Mesendoderm (in vitro differentiated cells): ENCODE measurements around the gene ANO6.
"Not testable (repeated sequence)": the region's sequence is repeated elsewhere in the genome, so short reads cannot be mapped to it uniquely, and the experiment has no call there.

ENCODE experiments used
- DNase-seq: peaks from one replicate; pipeline ENCODE4 v3.0.0; 2013
- H2AK5ac ChIP-seq: 2 replicates; pipeline ENCODE4 v1.6.1; 2013; ENCODE audit warnings: low read length, inconsistent platforms
- H2BK120ac ChIP-seq: 2 replicates; pipeline ENCODE4 v1.6.1; 2013; ENCODE audit warnings: low read depth, mild to moderate bottlenecking, low read length, moderate library complexity, mixed read lengths
- H2BK15ac ChIP-seq: replicated peaks from 2 replicates; pipeline ENCODE4 v1.6.1; 2013; ENCODE audit warnings: low read depth, mild to moderate bottlenecking, moderate library complexity
- H2BK5ac ChIP-seq: 2 replicates; pipeline ENCODE4 v1.6.1; 2013; ENCODE audit warnings: low read length, inconsistent platforms
- H3K18ac ChIP-seq: 2 replicates; pipeline ENCODE4 v1.6.1; 2013; ENCODE audit warnings: mild to moderate bottlenecking, low read length, mixed read lengths
- H3K23ac ChIP-seq: one replicate; pipeline ENCODE4 v1.6.1; 2013; ENCODE audit warnings: low read length
- H3K27ac ChIP-seq: 2 replicates; pipeline ENCODE4 v1.5.1; 2013; ENCODE audit warnings: low read depth, mild to moderate bottlenecking, inconsistent platforms, low read length, moderate library complexity
- H3K27me3 ChIP-seq: 2 replicates; pipeline ENCODE4 v1.6.1; 2013; ENCODE audit warnings: low read length, control low read depth, mild to moderate bottlenecking, inconsistent platforms; ENCODE audit not compliant: insufficient read depth, poor library complexity
- H3K36me3 ChIP-seq: 2 replicates; pipeline ENCODE4 v1.6.1; 2013; ENCODE audit warnings: low read length, inconsistent platforms; ENCODE audit not compliant: control insufficient read depth, insufficient read depth
- H3K4ac ChIP-seq: one replicate; pipeline ENCODE4 v1.6.1; 2013; ENCODE audit warnings: low read depth, mild to moderate bottlenecking, low read length, moderate library complexity
- H3K4me1 ChIP-seq: 2 replicates; pipeline ENCODE4 v1.6.1; 2013; ENCODE audit warnings: low read depth, low read length, inconsistent platforms; ENCODE audit not compliant: control insufficient read depth
- H3K4me2 ChIP-seq: 2 replicates; pipeline ENCODE4 v1.6.1; 2013; ENCODE audit warnings: low read length
- H3K4me3 ChIP-seq: 2 replicates; pipeline ENCODE4 v1.5.1; 2013; ENCODE audit warnings: mild to moderate bottlenecking, low read length
- H3K56ac ChIP-seq: one replicate; pipeline ENCODE4 v1.6.1; 2013; ENCODE audit warnings: low read length
- H3K79me1 ChIP-seq: 2 replicates; pipeline ENCODE4 v1.6.1; 2013; ENCODE audit warnings: low read length, inconsistent platforms
- H3K79me2 ChIP-seq: 2 replicates; pipeline ENCODE4 v1.6.1; 2013; ENCODE audit warnings: mild to moderate bottlenecking, low read length; ENCODE audit not compliant: control insufficient read depth, insufficient read depth
- H3K9ac ChIP-seq: 2 replicates; pipeline ENCODE4 v1.6.1; 2013; ENCODE audit warnings: low read length, inconsistent platforms
- H4K5ac ChIP-seq: one replicate; pipeline ENCODE4 v1.6.1; 2013; ENCODE audit warnings: low read length
- H4K8ac ChIP-seq: one replicate; pipeline ENCODE4 v1.6.1; 2013; ENCODE audit warnings: low read depth, mild to moderate bottlenecking, control low read depth, low read length, moderate library complexity
- WGBS: extraction: QIAGEN DNeasy Blood & Tissue Kit; methylation state at CpG from one replicate; pipeline ENCODE4 v1.1.7; 2013; ENCODE audit warnings: low lambda C conversion rate, missing lambda C conversion rate; ENCODE audit not compliant: insufficient coverage; ENCODE audit errors: extremely low coverage; 5-methylcytosine and 5-hydroxymethylcytosine counted together

ANO6 gene

DNA sequence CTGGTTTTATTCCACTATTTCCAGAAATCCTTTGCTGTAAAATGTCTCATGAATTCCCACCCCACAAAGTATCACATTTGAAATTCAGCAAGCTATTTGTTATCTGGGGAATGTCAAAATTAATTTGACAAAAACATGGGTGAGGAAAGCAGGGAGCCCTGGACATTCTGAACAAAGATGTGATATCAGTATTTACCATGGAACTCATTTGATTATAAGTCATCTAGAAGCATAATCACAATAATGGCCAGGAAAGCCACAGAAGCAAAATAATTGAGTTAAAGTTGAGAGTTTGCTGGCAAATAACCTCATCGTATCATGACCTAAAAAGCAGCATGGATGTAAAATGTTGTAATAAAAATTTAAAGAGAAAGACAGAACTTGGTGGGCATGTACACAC lies 96.1 kb downstream of the ANO6 start:
- H3K23ac ChIP-seq = no peak overlapping the region
- H3K4ac ChIP-seq = no peak overlapping the region
- no peak overlapping the region for H2AK5ac ChIP-seq
- no peak overlapping the region for H3K56ac ChIP-seq
- no peaks in the 10 kb centered on the region for H3K27me3 ChIP-seq
- no peaks in the 10 kb centered on the region for H3K79me2 ChIP-seq
- no peak overlapping the region for H2BK15ac ChIP-seq
- no peak overlapping the region for H3K27ac ChIP-seq
- no peak overlapping the region for H3K4me3 ChIP-seq
- H3K18ac ChIP-seq = no peak overlapping the region
- no peak overlapping the region for H4K8ac ChIP-seq
- no peaks in the 10 kb centered on the region for H3K4me1 ChIP-seq
- no peak overlapping the region for H2BK120ac ChIP-seq
- DNase-seq = no peak
- no CpG with 5 or more reads among the region's 1 CpG for WGBS
- no peak overlapping the region for H2BK5ac ChIP-seq
- H3K4me2 ChIP-seq = no peak overlapping the region
- H4K5ac ChIP-seq = no peak overlapping the region
- no peaks in the 10 kb centered on the region for H3K36me3 ChIP-seq
- peaks cover 1% of the 10 kb centered on the region for H3K79me1 ChIP-seq
- no peak overlapping the region for H3K9ac ChIP-seq

DNA sequence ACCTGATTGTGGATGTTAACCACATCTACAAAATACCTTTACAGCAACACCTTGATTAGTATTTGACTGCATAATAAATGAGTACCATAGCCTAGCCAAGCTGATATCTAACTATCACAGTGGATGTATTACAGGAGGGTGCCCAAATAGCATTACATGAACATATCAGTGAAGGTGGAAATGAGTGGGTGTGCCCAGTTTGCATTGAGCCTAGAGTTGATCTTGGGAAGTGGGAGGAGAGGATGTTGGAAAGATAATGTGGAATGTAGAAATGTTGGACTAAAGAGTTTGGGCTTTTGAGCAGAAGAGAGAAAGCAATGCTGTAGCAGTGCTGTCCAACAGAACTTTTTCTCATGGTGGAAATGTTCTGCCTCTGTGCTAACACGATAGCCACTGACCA lies 98.9 kb downstream of the ANO6 start:
- Histone ChIP-seq H3K4ac (no peak overlapping the region), H2BK5ac (no peak overlapping the region), H3K79me2 (no peaks in the 10 kb centered on the region), H3K4me3 (no peak overlapping the region), H3K36me3 (no peaks in the 10 kb centered on the region), H3K4me2 (no peak overlapping the region), H3K9ac (no peak overlapping the region), H3K23ac (no peak overlapping the region), H3K4me1 (no peaks in the 10 kb centered on the region), H4K5ac (no peak overlapping the region), H2BK15ac (no peak overlapping the region), H2BK120ac (no peak overlapping the region), H4K8ac (no peak overlapping the region), H3K56ac (no peak overlapping the region), H2AK5ac (no peak overlapping the region), H3K79me1 (no peaks in the 10 kb centered on the region), H3K18ac (no peak overlapping the region), H3K27me3 (no peaks in the 10 kb centered on the region), H3K27ac (no peak overlapping the region)
- no peak for DNase-seq
- no CpG with 5 or more reads among the region's 1 CpG for WGBS

DNA sequence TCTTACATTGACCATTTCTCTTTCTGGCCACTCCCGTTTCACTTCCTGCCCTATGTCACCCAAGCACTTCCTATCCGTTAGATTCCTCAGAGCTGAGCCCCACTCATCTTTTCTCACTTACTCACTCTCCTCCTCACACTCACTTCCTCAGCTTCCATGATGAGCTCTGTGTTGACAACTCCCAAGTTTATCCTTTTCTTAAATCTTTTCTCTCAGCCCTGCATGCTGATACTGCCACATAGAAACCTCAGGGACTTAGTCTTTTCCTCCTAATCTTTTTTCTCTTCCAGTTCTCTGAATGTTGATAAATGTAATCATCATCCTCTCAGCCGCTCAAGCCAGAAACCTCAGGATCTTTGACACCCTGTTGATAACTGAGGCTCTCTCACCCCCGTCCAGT lies 99.6 kb downstream of the ANO6 start:
- no peak overlapping the region for H3K4me3 ChIP-seq
- no peaks in the 10 kb centered on the region for H3K4me1 ChIP-seq
- no peak overlapping the region for H3K27ac ChIP-seq
- no peaks in the 10 kb centered on the region for H3K79me2 ChIP-seq
- H3K4ac ChIP-seq = no peak overlapping the region
- H2AK5ac ChIP-seq = no peak overlapping the region
- H3K56ac ChIP-seq = no peak overlapping the region
- no peaks in the 10 kb centered on the region for H3K79me1 ChIP-seq
- DNase-seq = peak; percentile 37
- no peak overlapping the region for H3K9ac ChIP-seq
- H3K36me3 ChIP-seq = no peaks in the 10 kb centered on the region
- no peak overlapping the region for H4K5ac ChIP-seq
- WGBS = no CpG with 5 or more reads among the region's 4 CpGs
- no peak overlapping the region for H2BK5ac ChIP-seq
- H3K23ac ChIP-seq = no peak overlapping the region
- H3K4me2 ChIP-seq = no peak overlapping the region
- no peak overlapping the region for H2BK15ac ChIP-seq
- no peak overlapping the region for H4K8ac ChIP-seq
- no peak overlapping the region for H2BK120ac ChIP-seq
- H3K18ac ChIP-seq = no peak overlapping the region
- H3K27me3 ChIP-seq = no peaks in the 10 kb centered on the region

DNA sequence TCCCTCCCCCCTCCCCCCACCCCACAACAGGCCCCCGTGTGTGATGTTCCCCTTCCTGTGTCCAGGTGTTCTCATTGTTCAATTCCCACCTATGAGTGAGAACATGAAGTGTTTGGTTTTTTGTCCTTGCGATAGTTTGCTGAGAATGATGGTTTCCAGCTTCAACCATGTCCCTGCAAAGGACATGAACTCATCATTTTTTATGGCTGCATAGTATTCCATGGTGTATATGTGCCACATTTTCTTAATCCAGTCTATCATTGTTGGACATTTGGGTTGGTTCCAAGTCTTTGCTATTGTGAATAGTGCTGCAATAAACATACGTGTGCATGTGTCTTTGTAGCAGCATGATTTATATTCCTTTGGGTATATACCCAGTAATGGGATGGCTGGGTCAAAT lies 101.4 kb downstream of the ANO6 start:
- not testable (repeated sequence) for H2BK15ac ChIP-seq, H3K27me3 ChIP-seq, H3K56ac ChIP-seq, H4K5ac ChIP-seq, H3K9ac ChIP-seq, H2BK120ac ChIP-seq, H3K4me3 ChIP-seq, H3K36me3 ChIP-seq, H3K79me2 ChIP-seq, H3K27ac ChIP-seq, H2AK5ac ChIP-seq, H3K4me1 ChIP-seq, H4K8ac ChIP-seq, H2BK5ac ChIP-seq, H3K79me1 ChIP-seq, H3K4ac ChIP-seq, H3K4me2 ChIP-seq, H3K18ac ChIP-seq, DNase-seq, H3K23ac ChIP-seq
- WGBS = no CpG with 5 or more reads among the region's 3 CpGs

DNA sequence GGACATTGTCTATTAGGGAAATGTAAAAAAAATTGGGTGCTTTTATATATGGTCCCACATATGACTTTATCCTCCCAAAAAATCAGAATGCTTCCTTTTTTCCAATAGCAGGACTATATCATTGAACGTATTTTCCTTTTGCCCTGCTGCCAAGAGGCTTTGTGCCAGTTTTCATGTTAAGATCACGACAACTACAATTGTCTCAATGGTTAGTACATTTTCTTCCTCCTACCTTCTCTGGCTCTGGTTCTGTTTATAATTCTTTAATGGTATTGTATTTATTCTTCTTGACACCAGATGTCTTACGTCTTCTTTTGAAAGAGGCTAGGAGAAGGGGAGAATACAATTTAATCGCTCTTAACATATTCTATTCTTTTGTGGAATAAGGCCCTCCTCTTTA lies 106.9 kb downstream of the ANO6 start:
- Histone ChIP-seq H4K8ac (no peak overlapping the region), H2AK5ac (no peak overlapping the region), H3K4me2 (no peak overlapping the region), H3K27me3 (no peaks in the 10 kb centered on the region), H3K23ac (no peak overlapping the region), H3K4me1 (no peaks in the 10 kb centered on the region), H3K56ac (no peak overlapping the region), H3K9ac (no peak overlapping the region), H2BK5ac (no peak overlapping the region), H3K27ac (no peak overlapping the region), H3K18ac (no peak overlapping the region), H3K4me3 (no peak overlapping the region), H2BK120ac (no peak overlapping the region), H3K4ac (no peak overlapping the region), H2BK15ac (no peak overlapping the region), H3K36me3 (no peaks in the 10 kb centered on the region), H4K5ac (no peak overlapping the region), H3K79me2 (no peaks in the 10 kb centered on the region), H3K79me1 (peaks cover 4% of the 10 kb centered on the region)
- no peak for DNase-seq
- no CpG with 5 or more reads among the region's 4 CpGs for WGBS

DNA sequence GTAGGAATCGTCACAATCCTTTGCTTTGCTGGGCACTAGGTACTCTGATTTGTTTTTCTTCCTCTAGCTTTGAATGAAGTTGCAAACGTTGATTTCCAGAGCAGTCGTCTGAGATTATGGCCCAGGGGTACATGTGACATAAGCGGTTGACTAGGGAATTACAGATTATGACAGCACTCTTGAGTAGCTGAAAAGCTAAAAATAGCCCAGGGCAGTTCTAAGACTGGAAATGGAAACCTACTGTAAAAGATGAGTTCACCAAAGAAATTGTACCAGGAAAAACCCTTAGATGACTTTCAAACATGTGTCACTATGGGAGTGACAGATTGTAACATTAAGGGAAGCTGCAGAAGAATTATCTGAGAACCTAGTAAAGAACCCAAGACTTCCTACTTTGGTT lies 108.5 kb downstream of the ANO6 start:
- H3K4me3 ChIP-seq = no peak overlapping the region
- no peak overlapping the region for H2BK5ac ChIP-seq
- H2BK120ac ChIP-seq = no peak overlapping the region
- H3K36me3 ChIP-seq = no peaks in the 10 kb centered on the region
- H3K18ac ChIP-seq = no peak overlapping the region
- H3K79me2 ChIP-seq = no peaks in the 10 kb centered on the region
- no peak overlapping the region for H4K5ac ChIP-seq
- no peaks in the 10 kb centered on the region for H3K27me3 ChIP-seq
- H4K8ac ChIP-seq = no peak overlapping the region
- no peak overlapping the region for H3K27ac ChIP-seq
- WGBS = no CpG with 5 or more reads among the region's 4 CpGs
- H3K9ac ChIP-seq = no peak overlapping the region
- peaks cover 4% of the 10 kb centered on the region for H3K79me1 ChIP-seq
- H2AK5ac ChIP-seq = no peak overlapping the region
- no peak overlapping the region for H3K56ac ChIP-seq
- DNase-seq = no peak
- H3K4me2 ChIP-seq = no peak overlapping the region
- no peak overlapping the region for H2BK15ac ChIP-seq
- H3K4ac ChIP-seq = no peak overlapping the region
- H3K4me1 ChIP-seq = no peaks in the 10 kb centered on the region
- no peak overlapping the region for H3K23ac ChIP-seq
